K562 (cell line): ENCODE measurements around the gene FGF14. TPM values are rescaled to one million over a fixed set of nuclear protein-coding genes. Genes with fewer than 3 reads are reported as not detected.

Source experiments
- ATAC-seq: fragments of 200-7000 bp; cut with Tn5 transposase; 3 replicates; pipeline ENCODE4 v1.9.1; 2020; ENCODE audit warnings: moderate library complexity
- BruUV-seq: library from RNA; stranded (reverse); fragments of 400-500 nt; replicated peaks from 2 replicates; lab custom pipeline; 2021; lab: Mats Ljungman, UMichigan
- CTCF ChIA-PET: fragments of 300-600 bp; formaldehyde crosslinking; extraction: SDS; loops from one replicate; lab custom pipeline; 2021; ENCODE audit warnings: low intra/inter-chr PET ratio; lab: Yijun Ruan, JAX
- POLR2A ChIA-PET: fragments of 300-600, 350-650 bp; sonication (Branson Sonifier 250); formaldehyde crosslinking; extraction: SDS; loops from one replicate; lab custom pipeline; 2021; ENCODE audit warnings: antibody characterized with exemption, inconsistent platforms; lab: Yijun Ruan, JAX
- DNase-seq, 4 experiments: peaks; one replicate each; pipeline versions ENCODE4 v3.0.0 to v3.0.0-alpha.2; 2011 to 2018; ENCODE audit warnings: low spot score in 3 of 4, mixed read lengths in 3 of 4; ENCODE audit errors: extremely low read depth in 1 of 4
- FAIRE-seq: peaks from 2 replicates; lab custom pipeline; 2011; peaks lifted over from hg19 to GRCh38; lab: Jason Lieb, UNC
- H2AFZ ChIP-seq: 2 replicates; pipeline ENCODE4 v1.6.0; 2011; ENCODE audit warnings: low read depth, low read length, control low read depth, inconsistent platforms
- H3K27ac ChIP-seq: fragments of 200-600 bp; 3 replicates; pipeline ENCODE4 v1.8.0; 2011; ENCODE audit warnings: low read depth, mild to moderate bottlenecking, control low read depth, inconsistent platforms, low read length, moderate library complexity, mixed read lengths; ENCODE audit errors: extremely low read depth
- H3K27me3 ChIP-seq, 2 experiments: fragments of 300-600 bp in 1 of 2; 2 replicates in 1 of 2; 3 replicates in 1 of 2; pipeline versions ENCODE4 v1.6.0 to v1.8.0; 2011; ENCODE audit warnings: inconsistent platforms in 2 of 2, low read length in 2 of 2, mild to moderate bottlenecking in 1 of 2, mixed read lengths in 1 of 2, moderate library complexity in 1 of 2; ENCODE audit not compliant: control insufficient read depth in 2 of 2, insufficient read depth in 2 of 2
- H3K36me3 ChIP-seq: fragments of 300-600 bp; 3 replicates; pipeline ENCODE4 v1.8.0; 2011; ENCODE audit warnings: mild to moderate bottlenecking, low read length, inconsistent platforms; ENCODE audit not compliant: control insufficient read depth, insufficient read depth
- H3K4me1 ChIP-seq, 2 experiments: fragments of 200-600 bp in 1 of 2; replicated peaks in 1 of 2; 2 replicates in 1 of 2; 3 replicates in 1 of 2; pipeline versions ENCODE4 v1.5.1 to v1.8.0; 2011; ENCODE audit warnings: inconsistent platforms in 2 of 2, low read length in 2 of 2, mild to moderate bottlenecking in 1 of 2, mixed read lengths in 1 of 2, moderate library complexity in 1 of 2; ENCODE audit not compliant: control insufficient read depth in 2 of 2, insufficient read depth in 2 of 2
- H3K4me2 ChIP-seq: 2 replicates; pipeline ENCODE4 v1.6.1; 2011; ENCODE audit warnings: low read length, control low read depth, inconsistent platforms, mixed read lengths; ENCODE audit not compliant: insufficient read depth
- H3K4me3 ChIP-seq: fragments of 200-600 bp; sonication (generic), shearing (Covaris generic); 2 replicates; pipeline ENCODE4 v1.5.1; 2016; ENCODE audit warnings: control low read depth, inconsistent platforms
- H3K79me2 ChIP-seq: fragments of 200-600 bp; 3 replicates; pipeline ENCODE4 v1.8.0; 2011; ENCODE audit warnings: low read length, inconsistent platforms; ENCODE audit not compliant: control insufficient read depth, insufficient read depth
- H3K9ac ChIP-seq, 2 experiments: 2 replicates each; pipeline versions ENCODE4 v1.6.0 to v1.6.1; 2011; ENCODE audit warnings: low read depth in 2 of 2, low read length in 2 of 2, control low read depth in 1 of 2, inconsistent platforms in 1 of 2, mild to moderate bottlenecking in 1 of 2, mixed read lengths in 1 of 2; ENCODE audit not compliant: insufficient read depth in 1 of 2
- H3K9me1 ChIP-seq: one replicate; pipeline ENCODE4 v1.6.0; 2011; ENCODE audit warnings: inconsistent platforms, mild to moderate bottlenecking, low read length, moderate library complexity; ENCODE audit not compliant: control insufficient read depth, insufficient read depth
- H3K9me3 ChIP-seq: replicated peaks from 2 replicates; pipeline ENCODE4 v1.5.1; 2011; ENCODE audit warnings: low read depth, low read length, inconsistent platforms; ENCODE audit not compliant: control insufficient read depth, insufficient read depth
- H4K20me1 ChIP-seq: replicated peaks from 2 replicates; pipeline ENCODE4 v1.6.1; 2011; ENCODE audit warnings: low read length, inconsistent platforms, mixed read lengths; ENCODE audit not compliant: control insufficient read depth, insufficient read depth
- ATF3 ChIP-seq, 2 experiments: fragments of 450-650 bp in 1 of 2; sonication (generic) in 1 of 2; formaldehyde crosslinking in 1 of 2; IDR thresholded peaks in 1 of 2; conservative IDR thresholded peaks in 1 of 2; 2 replicates each; pipeline versions ENCODE4 v1.6.1 to v1.8.1; 2016 to 2023; ENCODE audit warnings: mild to moderate bottlenecking in 2 of 2, moderate library complexity in 2 of 2, inconsistent platforms in 1 of 2, missing genetic modification reagents in 1 of 2
- C11orf30 ChIP-seq: fragments of 450-650 bp; IDR thresholded peaks from 2 replicates; pipeline ENCODE4 v1.6.1; 2016; ENCODE audit warnings: low read depth, mild to moderate bottlenecking
- CEBPB ChIP-seq: fragments of 450-650 bp; IDR thresholded peaks from 2 replicates; pipeline ENCODE4 v1.6.1; 2016; ENCODE audit warnings: missing genetic modification characterization, missing compliant biosample characterization
- HCFC1 ChIP-seq: IDR thresholded peaks from 2 replicates; pipeline ENCODE4 v1.6.1; 2012; ENCODE audit warnings: low read depth, low read length, improper control_type of control experiment
- MAFF ChIP-seq: IDR thresholded peaks from 2 replicates; pipeline ENCODE4 v1.6.1; 2012; ENCODE audit warnings: low read length, improper control_type of control experiment
- MAFG ChIP-seq: fragments of 450-650 bp; conservative IDR thresholded peaks from 2 replicates; pipeline ENCODE4 v1.6.1; 2016; ENCODE audit warnings: missing genetic modification characterization, missing compliant biosample characterization
- RUNX1 ChIP-seq: sonication (generic); IDR thresholded peaks from 2 replicates; pipeline ENCODE4 v1.6.1; 2016; ENCODE audit warnings: antibody characterized with exemption, low read depth
- SMAD1 ChIP-seq: fragments of 150-350 bp; IDR thresholded peaks from 2 replicates; pipeline ENCODE4 v1.6.1; 2014; ENCODE audit warnings: low read length, low read depth; ENCODE audit not compliant: partially characterized antibody
- ZNF277 ChIP-seq: fragments of 250-450 bp; sonication (Bioruptor Pico); IDR thresholded peaks from 2 replicates; pipeline ENCODE4 v1.8.0; 2022; ENCODE audit warnings: inconsistent platforms, mild to moderate bottlenecking, moderate library complexity, borderline replicate concordance
- ZNF316 ChIP-seq: fragments of 450-650 bp; IDR thresholded peaks from 2 replicates; pipeline ENCODE4 v1.6.1; 2016
- WGBS: fragments of 100-300 bp; shearing (Covaris generic); methylation state at CpG from one replicate; pipeline ENCODE4 v1.1.6; 2016; ENCODE audit warnings: low coverage, mixed read lengths; ENCODE audit not compliant: insufficient coverage; ENCODE audit errors: missing lambda C conversion rate; 5-methylcytosine and 5-hydroxymethylcytosine counted together
- in situ Hi-C: fragments of 300-500 bp; cut with MboI; formaldehyde crosslinking; loops from 4 replicates; pipeline ENCODE4 v1.15.0; 2018; ENCODE audit warnings: inconsistent platforms, mixed read lengths
- intact Hi-C: fragments of 100-400 bp; cut with micrococcal nuclease; formaldehyde crosslinking; loops from 2 replicates; pipeline ENCODE4 v1.14.2; 2022
- polyA plus RNA-seq, 8 experiments: library from polyadenylated mRNA; depleted of rRNA in 4 of 8; stranded (reverse) in 5 of 8; unstranded in 3 of 8; fragments of >200 nt; fragmentation: Nextera tagmentation in 2 of 8; fragmentation: Illumina TruSeq in 1 of 8; extraction: Ambion mirVana in 2 of 8; extraction: Trizol in 1 of 8; gene quantifications; 2 replicates each; pipeline versions ENCODE4 v1.2.1 to v1.2.3, GENCODE V29; 2011 to 2014; ENCODE audit warnings: inconsistent platforms in 1 of 8, missing spikeins in 1 of 8
- total RNA-seq, 7 experiments: library from RNA; depleted of rRNA in 6 of 7; stranded (reverse); fragments of >200 nt in 6 of 7; fragmentation: Illumina TruSeq in 2 of 7; extraction: Trizol in 2 of 7; gene quantifications; 2 replicates each; pipeline versions ENCODE4 v1.2.1 to v1.2.3, GENCODE V29; 2011 to 2021; ENCODE audit warnings: low replicate concordance in 1 of 7

FGF14 gene
- total and polyA plus RNA-seq, 9 of the 15 experiments (the other 6 are each of a cell fraction or from before 2014, with no cell fraction given): not detected

GRCh38 chr13:102376318-102376717 lies 25.5 kb downstream of the FGF14 start:
- no peak overlapping the region for H3K27ac ChIP-seq
- H3K36me3 ChIP-seq: no peaks in the 10 kb centered on the region
- H3K9me1 ChIP-seq: no peaks in the 10 kb centered on the region
- H2AFZ ChIP-seq: no peak overlapping the region
- H3K79me2 ChIP-seq: no peaks in the 10 kb centered on the region
- ATAC-seq (no peak), FAIRE-seq (no peak), DNase-seq (no peak)
- ChIA-PET CTCF (no interaction called here), POLR2A (no interaction called here)
- WGBS: 13% methylated on average over 1 of the region's 1 CpG
- H3K9me3 ChIP-seq: no peaks in the 10 kb centered on the region
- no peak overlapping the region for H3K4me3 ChIP-seq
- H3K27me3 ChIP-seq: no peaks in the 10 kb centered on the region
- intact Hi-C loops (no loop called here), in situ Hi-C loops (no loop called here)
- no peak overlapping the region for H3K9ac ChIP-seq
- no TSS peak for BruUV-seq
- H3K4me1 ChIP-seq: no peaks in the 10 kb centered on the region
- H3K4me2 ChIP-seq: no peak overlapping the region
- H4K20me1 ChIP-seq: no peaks in the 10 kb centered on the region
- no peak for TF ChIP-seq RUNX1
- TF ChIP-seq ATF3 (IDR thresholded peaks at IDR 0.05): 0 out of 2 replicates have a peak, but pooled peaks have one; percentile 11
- TF ChIP-seq ATF3 (CRISPR knock-in tag; conservative IDR thresholded peaks at IDR 0.05): no peak

DNA sequence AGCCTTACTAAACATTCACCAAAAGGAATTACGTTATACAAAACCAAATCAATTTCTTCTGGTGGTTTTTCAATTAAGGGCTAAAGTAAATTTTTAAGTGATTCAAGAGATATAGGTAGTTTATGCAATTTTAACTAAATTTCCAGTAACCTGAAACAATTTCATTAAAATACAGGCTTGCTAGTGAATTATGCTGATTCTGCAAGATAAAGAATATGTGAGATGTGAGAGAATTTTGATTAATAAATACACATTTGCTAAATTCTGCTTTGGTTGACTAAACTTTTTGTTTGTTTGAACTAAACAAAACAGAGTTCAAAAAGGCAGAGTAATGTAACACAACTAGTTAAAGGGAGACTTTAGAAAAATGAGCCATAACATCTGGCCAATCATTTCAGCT lies 27.1 kb downstream of the FGF14 start:
- no peaks in the 10 kb centered on the region for H4K20me1 ChIP-seq
- POLR2A ChIA-PET: no interaction called here
- ATAC-seq: no peak
- no peaks in the 10 kb centered on the region for H3K4me1 ChIP-seq
- H3K36me3 ChIP-seq: no peaks in the 10 kb centered on the region
- H3K79me2 ChIP-seq: no peaks in the 10 kb centered on the region
- H3K27me3 ChIP-seq: no peaks in the 10 kb centered on the region
- BruUV-seq: no TSS peak
- no peaks in the 10 kb centered on the region for H3K9me3 ChIP-seq
- CTCF ChIA-PET: no interaction called here
- H3K4me2 ChIP-seq: no peak overlapping the region
- no peak for TF ChIP-seq CEBPB
- TF ChIP-seq HCFC1: no peak
- peak; percentile 30; the same call in 1 of the 2 replicates for TF ChIP-seq C11orf30
- TF ChIP-seq ZNF277 (CRISPR knock-in tag): no peak
- TF ChIP-seq MAFG (tag): no peak
- no peak for TF ChIP-seq MAFF
- peak; percentile 57; the same call in 1 of the 2 replicates for TF ChIP-seq ZNF316
- TF ChIP-seq SMAD1: no peak
- H3K4me3 ChIP-seq: no peak overlapping the region
- in situ Hi-C loops (no loop called here), intact Hi-C loops (no loop called here)
- WGBS: 0% methylated on average over 1 of the region's 1 CpG
- H3K9ac ChIP-seq: no peak overlapping the region
- H3K9me1 ChIP-seq: no peaks in the 10 kb centered on the region
- FAIRE-seq: no peak
- no peak overlapping the region for H2AFZ ChIP-seq
- H3K27ac ChIP-seq: no peak overlapping the region
- DNase-seq: no peak
